Measurements from ENCODE around the gene CDH4.
"Not testable (repeated sequence)": the region's sequence is repeated elsewhere in the genome, so short reads cannot be mapped to it uniquely, and the experiment has no call there.

The CDH4 gene

DNA sequence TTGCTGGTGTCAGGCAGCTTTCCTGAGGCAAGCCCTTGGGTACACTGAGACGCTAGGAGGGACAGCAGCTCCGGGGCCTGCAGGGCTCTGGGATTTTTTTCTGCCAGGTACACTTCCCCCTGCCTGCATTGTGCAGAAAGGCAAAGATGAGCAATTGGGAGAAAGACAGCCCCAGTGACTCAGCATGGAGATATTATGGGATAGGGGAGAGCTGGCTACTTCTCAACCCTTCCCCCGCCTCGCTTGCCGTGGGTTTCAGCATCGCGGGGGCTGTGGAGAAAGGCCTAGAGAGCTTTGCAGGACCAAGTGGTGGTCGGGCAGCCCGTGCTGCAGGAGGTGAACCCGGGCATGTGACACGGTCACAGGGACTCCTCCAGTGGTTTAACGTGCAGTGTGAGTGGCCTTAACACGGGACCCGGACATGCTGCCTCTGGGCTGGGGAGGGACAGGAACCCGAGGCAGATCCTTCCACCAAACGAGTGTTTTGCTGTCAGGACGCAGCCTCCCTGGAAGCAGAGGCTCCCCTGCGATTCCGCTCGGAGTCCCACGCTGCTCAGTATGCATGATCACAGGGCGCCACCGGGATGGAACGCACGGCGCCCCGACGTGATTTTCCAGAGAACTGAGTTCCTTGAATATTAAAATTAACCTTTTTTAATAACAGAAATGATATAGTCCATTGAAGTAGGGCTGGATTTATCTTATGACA is 139.9 kb downstream of the CDH4 start:
- DNase-seq, result no peak

DNA sequence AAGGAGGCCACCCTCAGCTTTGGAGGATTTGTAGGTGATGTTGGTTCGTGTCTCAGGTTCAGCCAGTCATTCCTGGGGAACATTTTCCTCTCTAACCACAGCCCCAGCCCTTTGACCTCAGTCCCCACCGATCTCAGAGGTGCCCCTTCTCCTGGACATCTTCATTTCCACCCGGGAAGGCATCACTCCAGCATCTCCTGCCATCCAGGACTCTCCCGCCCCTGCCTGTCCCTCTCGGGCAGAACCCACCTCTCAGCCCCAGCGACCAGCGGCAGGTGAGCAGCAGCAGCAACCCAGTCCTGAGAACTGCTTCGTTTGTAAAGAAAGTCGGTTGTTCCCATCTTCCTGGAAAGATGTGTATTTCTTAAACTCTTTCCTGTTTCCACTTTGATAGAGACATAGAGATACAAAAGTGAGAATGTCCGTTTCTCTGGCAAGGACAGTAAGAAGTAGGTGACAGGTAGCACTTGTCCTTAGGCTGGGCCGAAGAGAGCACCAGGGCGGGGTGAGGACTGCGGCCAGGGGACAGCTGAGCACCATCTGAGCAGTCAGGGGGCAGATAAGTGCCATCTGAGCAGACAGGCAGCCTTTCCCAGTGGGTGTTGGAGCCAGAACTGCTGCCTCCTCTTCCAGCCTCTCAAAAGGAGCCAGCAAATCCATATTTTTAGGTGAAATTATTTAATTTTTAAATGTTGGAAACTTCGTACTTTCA is 142.2 kb downstream of the CDH4 start:
- no peak for DNase-seq

DNA sequence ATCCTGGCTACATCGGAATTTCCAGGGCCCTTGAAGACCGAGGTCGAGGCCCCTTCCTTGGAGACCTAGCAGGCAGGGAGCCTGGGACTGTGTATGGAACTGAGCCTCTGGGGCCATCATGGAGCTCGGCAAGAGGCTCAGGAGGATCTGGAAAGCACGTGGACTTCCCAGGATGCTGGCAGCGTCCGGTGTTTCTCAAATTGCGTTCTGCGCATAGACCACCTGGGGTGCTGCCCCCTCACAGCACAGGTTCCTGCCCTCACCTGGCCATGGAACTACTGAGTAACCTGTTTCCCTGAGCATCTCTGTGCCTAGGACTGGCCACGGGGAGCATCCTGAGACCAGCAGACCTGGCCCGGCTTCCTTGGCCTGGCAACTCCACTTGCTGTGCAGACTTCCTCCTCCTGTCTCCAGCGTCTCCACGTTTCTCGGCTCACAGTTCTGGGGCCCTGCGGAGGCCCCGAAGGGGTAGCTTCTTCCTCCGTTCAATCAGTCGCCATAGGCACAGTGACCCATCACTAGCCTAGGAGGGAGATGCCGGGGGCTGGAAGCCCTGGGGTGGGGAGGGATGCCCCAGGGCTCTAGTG is 144.3 kb downstream of the CDH4 start:
- no peak for DNase-seq

DNA sequence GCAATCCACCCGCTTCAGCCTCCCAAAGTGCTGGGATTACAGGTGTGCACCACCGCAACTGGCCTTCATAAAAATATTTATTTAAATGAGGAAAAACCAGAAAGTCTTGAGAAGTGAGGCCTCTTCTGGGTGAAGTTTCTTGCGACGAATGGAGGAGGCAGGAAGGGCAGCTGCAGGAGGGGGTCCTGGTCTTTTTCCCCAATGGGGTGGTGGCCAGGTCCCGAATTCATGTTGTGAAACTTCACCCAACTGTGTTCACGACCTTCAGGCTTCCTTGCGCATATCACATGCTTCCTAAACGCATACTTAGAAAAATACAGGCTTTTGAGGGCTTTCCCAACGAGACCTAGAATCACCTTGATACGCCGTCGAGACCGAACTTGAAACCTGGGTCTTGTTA is 145.1 kb downstream of the CDH4 start:
- no peak for DNase-seq

DNA sequence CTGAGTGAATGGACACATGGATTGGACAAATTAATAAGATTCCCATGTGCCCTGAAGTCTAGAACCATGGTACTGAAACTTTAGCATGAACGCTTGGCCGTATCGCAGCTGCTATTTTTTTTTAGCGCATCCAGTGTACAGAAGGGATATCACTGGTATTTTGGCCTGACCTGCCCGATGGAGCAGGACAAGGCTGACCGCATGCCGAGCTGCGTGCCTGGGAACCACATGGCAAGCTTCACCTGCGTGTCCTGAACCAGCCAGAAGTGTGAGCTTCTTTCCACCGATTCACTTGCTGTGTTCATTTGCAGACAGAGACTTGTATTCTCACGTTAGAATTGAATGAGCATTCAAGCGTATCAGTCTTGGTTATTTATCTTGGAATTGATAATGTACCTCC is 145.7 kb downstream of the CDH4 start:
- DNase-seq, result no peak

DNA sequence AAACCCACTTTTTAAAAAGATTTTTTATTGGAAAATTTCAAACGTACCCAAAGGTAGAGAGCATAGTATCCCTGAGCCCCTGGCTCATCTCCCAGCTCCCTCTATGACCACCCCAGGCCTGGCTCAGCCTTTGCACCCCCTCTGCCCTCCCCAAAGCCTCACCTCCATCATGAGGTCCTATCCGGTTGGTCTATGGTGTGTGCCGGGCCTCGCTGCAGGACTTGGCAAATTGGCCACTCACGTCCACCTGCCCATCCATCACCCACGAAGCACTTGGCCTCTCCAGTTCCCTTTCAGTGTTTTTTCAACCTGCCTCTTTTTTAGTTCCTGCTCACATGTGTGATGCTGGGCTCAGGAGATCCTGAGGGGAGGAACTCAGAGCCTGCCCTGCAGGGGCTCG is 147.4 kb downstream of the CDH4 start:
- no peak for DNase-seq

DNA sequence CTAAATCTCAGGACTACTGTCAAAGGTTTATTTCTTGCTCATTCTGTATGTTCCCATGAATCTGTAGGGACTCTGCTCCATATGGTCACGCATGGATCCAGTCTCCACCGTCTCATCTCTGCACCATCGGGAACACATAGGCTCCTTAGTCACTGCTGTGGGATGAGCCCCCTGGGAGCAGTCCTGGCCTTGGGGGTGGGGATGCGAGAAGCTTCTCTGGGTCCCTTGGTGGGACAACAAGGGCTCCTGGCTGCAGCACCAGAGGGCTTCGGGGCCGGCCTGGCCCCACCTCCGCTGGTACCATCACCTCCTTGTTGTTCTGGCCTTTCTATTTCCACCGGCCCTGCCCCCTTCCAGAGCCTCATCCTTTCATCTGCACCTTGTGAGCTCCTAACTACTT is 148.4 kb downstream of the CDH4 start:
- no peak for DNase-seq

DNA sequence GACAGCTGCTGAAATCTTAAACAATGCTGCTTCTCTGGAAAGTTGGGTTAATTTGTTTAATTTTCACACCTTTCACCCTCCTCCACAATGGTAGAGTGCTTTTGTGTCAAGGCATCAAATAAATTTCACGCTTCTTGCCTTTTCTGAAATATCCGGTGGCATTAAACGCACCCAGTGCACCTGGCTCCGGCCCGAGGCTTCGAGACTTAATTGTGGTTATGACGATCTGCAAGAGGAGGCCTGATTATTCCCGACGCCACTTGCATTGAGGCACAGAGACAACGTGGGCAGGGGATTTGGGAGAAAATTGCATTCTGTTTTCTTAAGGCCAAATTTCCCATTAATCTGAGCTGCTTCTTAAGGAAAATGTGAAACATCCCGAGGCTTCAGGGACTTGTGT is 152.2 kb downstream of the CDH4 start:
- DNase-seq, result no peak

DNA sequence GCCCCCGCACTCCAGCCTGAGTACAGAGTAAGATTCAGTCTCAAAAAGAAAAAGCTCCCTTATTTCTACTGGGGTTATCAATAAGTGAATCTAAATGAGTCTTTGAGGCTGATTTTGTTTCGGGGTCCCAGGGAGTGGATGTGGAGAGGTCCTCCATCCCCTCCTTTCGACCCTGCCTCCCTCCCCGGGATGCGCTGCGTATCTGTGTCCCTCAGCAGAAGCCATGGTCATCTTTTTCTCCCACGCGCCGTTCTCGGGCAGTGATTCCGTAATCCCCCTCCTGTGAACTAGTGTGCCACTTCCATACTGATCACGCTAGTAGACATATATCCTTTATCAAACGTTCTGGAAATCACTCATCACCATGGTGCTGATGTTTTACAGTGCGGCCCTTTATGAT is 152.9 kb downstream of the CDH4 start:
- no peak for DNase-seq

DNA sequence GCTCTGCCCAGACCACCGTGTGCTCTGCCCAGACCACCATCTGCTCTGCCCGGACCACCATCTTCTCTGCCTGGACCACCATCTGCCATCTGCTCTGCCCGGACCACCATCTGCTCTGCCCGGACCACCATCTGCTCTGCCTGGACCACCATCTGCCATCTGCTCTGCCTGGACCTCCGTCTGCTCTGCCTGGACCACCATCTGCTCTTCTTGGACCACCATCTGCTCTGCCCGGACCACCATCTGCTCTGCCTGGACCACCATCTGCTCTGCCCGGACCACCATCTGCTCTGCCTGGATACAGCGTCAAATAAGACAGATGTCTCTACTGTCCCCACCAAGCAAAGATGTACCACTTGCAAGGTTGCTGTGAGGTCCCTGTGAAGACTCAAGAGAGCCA is 154.7 kb downstream of the CDH4 start:
- not testable (repeated sequence) for DNase-seq

DNA sequence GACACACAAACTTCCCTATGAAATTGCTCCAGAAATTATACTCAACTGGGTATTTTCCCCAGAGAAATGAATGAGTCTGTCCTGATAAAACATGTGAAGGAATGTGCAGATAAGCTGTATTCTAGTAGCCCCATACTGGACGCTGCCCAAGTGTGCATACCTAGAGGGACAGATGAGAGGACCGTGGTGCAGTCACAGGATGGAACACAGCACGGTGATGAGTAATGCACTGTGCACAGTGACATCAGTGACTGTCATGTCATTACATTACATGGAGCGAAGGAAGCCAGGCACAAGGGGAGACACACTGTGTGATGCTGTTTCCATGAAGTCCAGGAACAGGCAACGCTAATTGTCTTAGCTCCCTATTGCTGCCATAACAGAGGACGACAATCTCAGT is 155.5 kb downstream of the CDH4 start:
- DNase-seq, result no peak

DNA sequence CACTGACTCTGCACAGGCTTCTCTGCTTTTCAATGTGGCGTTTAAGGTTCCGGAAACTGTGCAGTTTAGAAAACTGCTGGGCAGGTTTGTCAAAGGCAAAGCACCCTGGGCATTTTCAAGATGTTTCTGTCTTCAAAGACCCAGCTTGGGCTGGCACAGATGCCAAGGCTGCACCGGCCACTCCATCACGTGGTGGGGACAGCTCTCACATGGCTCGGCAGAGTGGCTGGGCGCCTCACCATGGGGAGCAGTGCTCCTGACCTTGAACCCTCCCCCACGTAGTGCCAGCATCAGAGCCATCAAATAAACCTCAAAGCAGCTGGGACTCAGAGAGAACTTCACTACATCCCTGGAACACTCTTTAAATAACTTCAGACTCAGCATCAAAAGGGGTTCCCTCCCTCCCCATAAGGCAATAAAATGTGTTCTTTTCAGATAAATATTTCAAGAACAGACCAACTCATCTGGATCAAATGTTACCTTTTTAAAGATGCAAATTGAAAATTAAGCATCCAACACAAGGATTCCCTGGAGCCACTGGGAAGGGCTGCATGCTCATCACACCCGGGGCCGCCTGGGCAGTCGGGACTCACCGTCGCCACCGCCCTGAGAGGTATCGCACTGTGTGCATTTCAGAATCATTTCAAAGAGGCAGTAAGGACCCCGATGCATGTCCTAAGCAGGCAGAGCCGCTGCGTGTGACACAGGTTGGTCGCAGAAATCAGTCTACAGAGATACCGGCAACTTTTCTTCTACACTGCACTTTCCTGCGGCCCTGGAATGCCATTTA is 157.1 kb downstream of the CDH4 start:
- DNase-seq, result no peak

DNA sequence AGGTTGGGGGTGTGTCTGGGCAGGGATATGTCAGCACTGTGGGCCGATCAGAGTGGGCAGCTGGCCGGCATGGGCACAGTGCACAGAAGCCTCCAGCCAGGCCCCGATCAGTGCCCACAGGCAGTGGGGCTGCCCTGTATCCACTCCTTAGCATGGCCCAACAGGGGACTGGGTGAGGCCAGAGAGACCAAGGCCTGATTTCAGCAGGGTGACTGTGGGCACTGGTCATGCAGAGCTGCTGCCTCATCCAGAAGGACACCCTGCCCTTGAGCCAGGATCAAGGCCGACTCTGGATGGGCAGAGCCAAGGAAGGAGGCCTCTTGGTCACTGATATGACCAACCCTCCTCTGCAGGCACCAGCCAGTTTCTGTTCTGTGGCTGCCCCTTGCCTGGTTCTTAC is 159.7 kb downstream of the CDH4 start:
- DNase-seq, result no peak

DNA sequence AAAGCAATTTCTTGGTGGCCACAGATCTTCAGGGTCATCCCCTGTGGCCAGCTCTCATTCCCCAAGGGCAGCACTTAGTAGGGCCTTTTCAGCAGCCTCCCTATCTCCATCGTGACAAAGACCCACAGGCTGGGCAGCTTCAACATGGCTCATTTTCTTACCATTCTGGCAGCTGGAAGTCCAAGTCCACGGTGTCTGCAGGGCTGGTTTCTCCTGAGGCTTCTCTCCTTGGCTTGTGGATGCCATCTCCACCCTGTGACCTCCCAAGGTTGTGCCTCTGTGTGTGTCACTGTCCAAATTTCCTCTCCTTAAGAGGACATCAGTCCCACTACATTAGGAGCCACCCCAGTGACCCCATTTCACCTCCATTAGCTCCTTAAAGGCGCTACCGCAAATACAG is 161.7 kb downstream of the CDH4 start:
- DNase-seq, result no peak

DNA sequence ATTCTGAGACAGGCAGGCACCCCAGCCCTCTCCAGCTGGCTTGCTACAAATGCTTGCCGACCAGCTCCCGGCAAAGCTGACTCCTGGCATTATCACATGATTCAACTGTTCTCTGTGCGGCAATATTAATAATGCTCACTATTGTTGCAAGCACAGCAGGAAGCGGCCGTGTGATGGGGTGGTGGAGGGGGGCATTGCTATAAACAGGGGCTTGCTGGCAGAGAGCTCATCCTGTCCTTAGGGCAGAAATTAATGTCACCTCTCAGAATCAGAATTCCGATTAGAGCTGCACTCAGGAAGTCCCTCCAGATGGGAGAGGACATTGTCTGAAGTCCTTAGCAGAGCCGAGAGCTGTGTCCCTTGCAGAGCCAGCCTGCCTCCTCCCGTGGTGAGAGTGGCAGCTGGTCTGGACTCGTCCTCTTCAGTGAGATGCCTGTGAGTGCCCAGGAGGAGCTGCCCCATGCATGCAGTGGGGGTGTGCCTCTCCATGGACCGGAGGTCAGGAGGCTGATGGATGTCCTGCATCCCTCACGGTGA is 162.5 kb downstream of the CDH4 start:
- DNase-seq, result no peak

DNA sequence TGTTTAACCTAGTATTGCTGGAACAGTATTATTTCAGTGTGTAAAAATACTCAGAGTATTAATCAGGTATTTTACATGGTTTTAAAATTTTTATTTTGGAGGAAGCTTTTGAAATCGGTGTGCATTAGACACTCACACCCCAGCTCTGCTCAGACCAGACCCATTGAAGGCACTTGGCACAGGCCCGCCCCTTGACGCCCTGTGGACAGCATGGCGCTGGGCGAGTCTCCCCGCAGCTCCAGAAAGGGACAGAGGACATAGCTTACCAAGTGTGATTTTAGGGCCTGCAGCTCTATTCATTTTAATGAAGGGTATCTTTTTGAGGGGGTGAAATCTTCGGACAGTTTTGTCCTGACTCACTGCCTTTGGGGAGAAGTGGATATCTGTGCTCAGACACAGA is 164.5 kb downstream of the CDH4 start:
- no peak for DNase-seq

DNA sequence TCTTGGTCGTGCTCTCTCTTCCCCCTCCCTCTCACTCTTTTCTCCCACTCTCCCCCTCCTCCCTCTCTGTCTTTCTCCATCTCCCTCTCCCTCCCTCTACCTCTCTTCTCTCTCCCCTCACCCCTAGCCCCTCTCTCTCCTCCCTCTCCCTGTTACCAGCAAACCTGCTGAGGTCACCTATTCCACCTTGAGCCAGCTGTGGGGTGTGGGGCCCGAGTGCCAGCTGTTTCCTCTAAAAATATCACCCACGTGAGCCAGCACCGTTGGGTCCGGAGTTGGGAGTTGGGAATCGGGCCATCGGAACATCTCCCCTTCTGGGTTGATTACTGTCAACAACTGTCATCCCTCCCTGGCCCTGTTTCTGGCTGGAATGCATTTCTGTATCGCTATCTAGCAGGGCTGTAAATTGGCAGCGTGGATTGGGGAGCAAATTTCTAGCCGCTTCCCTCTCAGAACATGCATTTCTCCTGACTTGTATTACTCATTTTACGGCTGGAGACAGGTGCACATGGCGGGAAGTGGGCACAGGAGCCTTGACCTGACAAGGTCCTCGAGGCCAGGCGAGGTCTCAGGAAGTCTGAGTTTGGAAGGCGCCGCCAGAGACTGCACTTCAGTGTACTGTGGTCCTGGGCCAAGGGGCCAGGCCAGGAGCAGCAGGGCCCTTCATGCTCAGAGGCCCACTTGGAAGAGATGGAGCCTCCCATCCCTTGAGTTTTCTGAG is 165.3 kb downstream of the CDH4 start:
- DNase-seq, result no peak

DNA sequence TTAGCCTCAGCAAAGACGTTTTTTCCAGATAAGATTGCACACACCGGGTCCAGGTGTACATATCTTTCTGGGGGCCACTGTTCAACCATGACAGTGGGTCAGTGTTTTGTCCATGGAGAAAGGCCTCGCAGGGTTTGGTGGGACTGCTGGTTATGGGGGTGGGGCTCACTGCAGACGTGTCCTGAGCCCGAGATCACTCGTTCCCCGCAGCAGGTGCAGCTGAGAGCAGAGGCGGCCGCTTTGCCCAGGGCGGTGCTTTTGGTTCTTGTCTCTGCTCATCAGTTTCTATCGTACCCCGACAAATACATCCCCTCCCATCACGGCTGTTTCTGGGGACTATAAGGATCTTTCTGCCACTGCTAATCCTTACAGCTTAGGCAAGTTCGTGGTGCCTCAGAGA is 166.9 kb downstream of the CDH4 start:
- DNase-seq, result no peak

DNA sequence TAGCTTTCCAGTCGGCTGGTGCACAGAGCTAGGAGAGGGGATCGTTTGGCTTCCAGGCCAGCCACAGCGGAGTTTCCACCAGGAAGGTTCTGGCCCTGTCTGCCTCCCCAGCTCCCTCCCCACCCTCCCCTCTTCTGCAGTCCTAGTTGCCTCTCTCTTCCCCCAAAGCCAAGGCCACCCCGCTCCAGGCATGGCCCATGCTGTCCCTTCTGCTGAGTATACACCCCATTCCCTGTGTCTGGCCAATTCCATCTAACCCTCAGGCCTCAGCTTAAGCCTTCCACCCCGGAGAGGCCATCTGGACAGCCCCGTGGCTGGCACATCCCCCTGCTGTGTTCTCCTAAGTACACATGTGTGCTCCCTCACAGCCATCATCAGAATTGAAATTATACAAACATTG is 167.4 kb downstream of the CDH4 start:
- no peak for DNase-seq

DNA sequence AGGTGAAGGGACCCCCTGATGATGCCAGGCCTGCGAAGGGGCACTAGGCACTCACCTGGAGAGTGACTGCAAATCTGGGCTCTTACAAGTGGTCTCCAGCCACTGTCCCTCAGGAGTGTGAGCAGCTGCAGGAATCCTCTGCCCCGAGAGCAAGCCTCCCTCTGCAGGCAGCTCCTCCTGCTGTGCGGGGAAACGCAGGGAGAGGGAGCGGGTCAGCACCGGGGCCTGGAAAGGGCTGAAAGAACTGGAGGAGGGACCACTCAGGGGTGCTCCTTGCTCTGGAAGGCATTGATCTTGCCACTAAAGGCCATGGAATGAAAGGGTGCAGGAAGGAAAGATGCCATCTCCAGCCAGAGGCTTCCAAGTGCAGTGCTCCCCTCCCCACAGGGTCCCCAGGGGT is 168.0 kb downstream of the CDH4 start:
- no peak for DNase-seq

DNA sequence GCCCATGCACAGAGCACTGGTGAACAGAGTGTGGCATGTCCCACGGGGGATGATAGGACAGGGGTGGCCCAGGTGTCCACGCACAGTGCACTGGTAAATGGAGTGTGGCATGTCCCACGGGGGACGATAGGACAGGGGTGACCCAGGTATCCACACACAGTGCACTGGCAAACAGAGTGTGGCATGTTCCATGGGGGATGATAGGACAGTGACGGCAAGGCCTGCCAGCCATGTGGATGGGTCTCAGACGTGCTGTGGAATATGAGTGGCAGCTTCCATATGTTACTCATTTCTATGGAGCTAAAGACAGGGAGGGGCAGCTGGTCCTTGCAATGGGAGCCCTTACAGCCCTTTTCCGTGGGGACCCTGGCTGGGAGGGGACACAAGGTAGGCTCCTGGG is 168.7 kb downstream of the CDH4 start:
- no peak for DNase-seq

DNA sequence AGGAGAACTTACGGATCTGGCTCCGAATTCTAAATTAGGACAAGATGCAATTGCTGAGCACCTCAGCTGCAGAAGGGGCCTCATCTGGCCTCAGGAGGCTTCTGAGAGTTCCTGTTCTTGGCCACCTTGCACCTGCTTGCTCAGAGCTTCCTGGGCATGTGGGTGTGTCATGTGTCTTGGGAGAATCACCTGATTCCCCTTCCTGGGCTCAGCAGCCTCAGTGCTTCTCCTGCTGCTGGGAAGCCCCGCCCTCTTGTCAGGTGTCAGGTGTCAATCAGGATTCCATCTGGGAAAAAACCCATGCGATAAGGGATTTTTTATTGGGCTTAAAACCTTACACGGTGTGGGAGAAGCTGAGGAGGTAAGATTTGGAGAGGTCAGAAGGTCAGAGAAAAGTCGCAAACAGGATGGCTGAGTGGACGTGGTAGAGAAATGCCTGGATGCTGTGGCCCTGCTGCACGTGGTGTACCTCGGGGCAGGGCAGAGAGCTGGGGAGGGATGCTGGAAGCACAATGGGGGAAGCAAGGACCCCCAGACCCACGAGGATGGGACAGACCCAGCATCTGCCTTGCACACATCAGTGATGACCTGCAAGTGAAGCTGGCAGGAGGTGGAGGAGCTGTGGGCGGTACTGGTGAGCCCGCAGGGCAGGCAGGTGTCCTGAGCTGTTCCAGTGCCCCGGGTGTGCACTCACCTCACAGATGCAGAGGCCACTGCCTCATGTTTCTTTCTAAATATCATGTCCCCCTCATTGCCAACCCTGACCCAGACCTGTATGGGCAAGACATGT is 170.8 kb downstream of the CDH4 start:
- no peak for DNase-seq

Data from CD4-positive, alpha-beta T cell treated with Interleukin-21 for 1 hour (primary cell).